Heart left ventricle (tissue), 16 donors: Measurements from ENCODE around the gene MYO10. TPM values are rescaled to one million over a fixed set of nuclear protein-coding genes. Genes with fewer than 3 reads are reported as not detected.
A peak's percentile ranks its signal among the peaks of the same experiment; 100 is the strongest.

ENCODE experiments used
- ATAC-seq, 4 donors: fragments of 200-7000 bp; cut with Tn5 transposase; one replicate each; pipeline ENCODE4 v1.9.1; 2020 to 2022; ENCODE audit warnings: moderate library complexity in 4 of 4, mild to moderate bottlenecking in 3 of 4, moderate number of reproducible peaks in 1 of 4
- DNase-seq, 5 donors: peaks; one replicate each; pipeline ENCODE4 v3.0.0-alpha.2; 2020
- H3K27ac ChIP-seq, 12 donors: fragments of 200-600 bp; sonication (generic) in 4 of 12; one replicate each; pipeline versions ENCODE4 v1.5.0 to v1.8.0; 2016 to 2022; ENCODE audit warnings: mild to moderate bottlenecking in 2 of 12
- H3K27me3 ChIP-seq, 9 donors: fragments of 200-600 bp; sonication (generic) in 2 of 9; one replicate each; pipeline versions ENCODE4 v1.5.1 to v1.8.0; 2016 to 2022; ENCODE audit warnings: mild to moderate bottlenecking in 3 of 9
- H3K36me3 ChIP-seq, 9 donors: fragments of 200-600 bp; sonication (generic) in 2 of 9; one replicate each; pipeline versions ENCODE4 v1.5.0 to v1.8.0; 2018 to 2022; ENCODE audit warnings: mild to moderate bottlenecking in 2 of 9
- H3K4me1 ChIP-seq, 12 donors: fragments of 200-600 bp; sonication (generic) in 4 of 12; one replicate each; pipeline versions ENCODE4 v1.5.0 to v1.8.0; 2016 to 2022; ENCODE audit warnings: mild to moderate bottlenecking in 3 of 12
- H3K4me3 ChIP-seq, 12 donors: fragments of 200-600 bp; sonication (generic) in 4 of 12; one replicate each; pipeline versions ENCODE4 v1.5.0 to v1.8.0; 2017 to 2022; ENCODE audit warnings: mild to moderate bottlenecking in 9 of 12, moderate library complexity in 4 of 12
- H3K9me3 ChIP-seq, 12 donors: fragments of 200-600 bp; sonication (generic) in 4 of 12; one replicate each; pipeline versions ENCODE4 v1.5.0 to v1.8.0; 2016 to 2022; ENCODE audit warnings: mild to moderate bottlenecking in 1 of 12
- POLR2A ChIP-seq, 2 donors: fragments of 450-650 bp; IDR thresholded peaks; one replicate each; pipeline ENCODE4 v1.6.1; 2017; ENCODE audit warnings: antibody characterized with exemption in 2 of 2, mild to moderate bottlenecking in 2 of 2, moderate library complexity in 2 of 2
- WGBS, 4 donors: extraction: QIAGEN DNeasy Blood & Tissue Kit in 2 of 4; methylation state at CpG; one replicate each; pipeline versions ENCODE4 v1.1.5 to v1.1.7; 2013 to 2018; 5-methylcytosine and 5-hydroxymethylcytosine counted together
- intact Hi-C, 10 donors: fragments of 100-400 bp; cut with DNase I; formaldehyde crosslinking; loops; one replicate each; pipeline versions ENCODE4 v1.11.1 to v1.14.2; 2022
- polyA plus RNA-seq, 2 donors: library from polyadenylated mRNA; stranded (reverse); fragments of 200-250 nt; gene quantifications; one replicate each; pipeline ENCODE4 v1.2.3, GENCODE V29; 2013
- total RNA-seq, 9 donors: library from RNA; depleted of rRNA in 2 of 9; stranded (reverse); fragments of >200 nt in 2 of 9; fragmentation: NEBNext Ultra II Directional in 3 of 9; extraction: Animal tissue kit (Norgen Biotek cat#: 25700) in 3 of 9; gene quantifications; one replicate each; pipeline versions ENCODE4 v1.1.0 to v1.2.4, GENCODE V29; 2016 to 2023
- TF ChIP-seq, protein P1 (sequence below), 12 donors: fragments of 200-600 bp; sonication (generic) in 4 of 12; IDR thresholded peaks; one replicate each; pipeline versions ENCODE4 v1.5.0 to v1.8.0; 2018 to 2022; ENCODE audit warnings: antibody characterized with exemption in 12 of 12, mild to moderate bottlenecking in 5 of 12
- donor health status: ischemic (EF 13 %, LVEDD 7.1; RV severe dilation, severe dysfunction).
- donor health status: healthy with polysubstance abuse.
- donor health status: DM: no; HTN: yes; CAD: no.
- donor health status: DM: no; HTN: no; CAD: no.
- donor health status: ischemic (EF 25% LVEDD 6.9; RV normal size, moderate dysfunction).
- donor health status: ischemic (EF 25% LVEDD 5.7; RV mildly dilated, moderate dysfunction).
- donor health status: healthy.
- donor health status: DM: yes; HTN: yes; CAD: no.
- donor health status: ischemic (EF 35%, LVEDD 5.7; RV mildly dilated, moderate dysfunction).
- donor health status: nonischemic (EF 11% LVEDD 7.7; RV severe dilation, severe dysfunction).
- donor health status: DM: yes; HTN: yes; CAD: no.
- donor health status: PGD.
- donor health status: ischemic (EF 29% LVEDD 5.4; RV normal size, mild dysfunction).
- donor health status: nonischemic (EF 23%, LVEDD 6.1; RV moderate dilation, normal function).

MYO10 gene
- total and polyA plus RNA-seq, 11 donors: 2.0 to 17.3 (median 3.8) TPM

DNA sequence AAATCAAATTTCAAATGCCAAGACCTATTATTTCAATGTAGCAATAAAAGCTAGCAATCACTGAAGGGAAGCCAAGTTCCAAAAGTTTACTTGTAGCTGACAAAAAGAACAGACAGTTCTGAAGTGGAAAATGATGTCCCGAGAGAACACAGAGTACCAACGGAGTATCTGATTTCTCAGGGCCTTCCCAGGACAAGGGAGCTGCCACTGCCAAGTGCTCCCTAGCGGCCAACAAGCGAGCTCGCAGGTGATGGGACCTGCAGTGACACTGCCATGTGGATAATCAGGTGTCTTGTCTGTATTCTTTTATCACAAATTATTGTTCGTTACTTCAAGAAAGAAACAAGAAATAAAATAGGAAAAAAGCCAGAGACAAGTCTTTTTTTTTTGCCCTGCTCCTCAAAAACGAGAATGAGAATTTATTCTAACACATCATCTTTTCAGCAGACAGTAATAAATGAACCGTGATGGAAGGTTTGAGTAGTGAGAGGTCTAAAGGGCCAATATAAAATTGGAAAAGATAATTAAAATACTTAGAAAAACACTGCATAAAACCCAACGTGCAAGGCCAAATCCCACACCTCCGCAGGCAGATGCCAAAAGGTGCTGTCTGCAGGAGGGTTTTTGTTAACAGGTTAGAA, 159.4 kb downstream of the MYO10 start:
- no peaks in the 10 kb centered on the region for H3K9me3 ChIP-seq
- ATAC-seq: peak in 3 of 4 donors; percentile 81 to 92 (median 87)
- intact Hi-C loops: no loop called here
- H3K36me3 ChIP-seq: peaks cover 0 to 11% (median 0%) of the 10 kb centered on the region in 9 donors
- H3K27ac ChIP-seq: peak overlapping the region in 2 of 12 donors; percentile 11
- TF ChIP-seq, protein P1, sequence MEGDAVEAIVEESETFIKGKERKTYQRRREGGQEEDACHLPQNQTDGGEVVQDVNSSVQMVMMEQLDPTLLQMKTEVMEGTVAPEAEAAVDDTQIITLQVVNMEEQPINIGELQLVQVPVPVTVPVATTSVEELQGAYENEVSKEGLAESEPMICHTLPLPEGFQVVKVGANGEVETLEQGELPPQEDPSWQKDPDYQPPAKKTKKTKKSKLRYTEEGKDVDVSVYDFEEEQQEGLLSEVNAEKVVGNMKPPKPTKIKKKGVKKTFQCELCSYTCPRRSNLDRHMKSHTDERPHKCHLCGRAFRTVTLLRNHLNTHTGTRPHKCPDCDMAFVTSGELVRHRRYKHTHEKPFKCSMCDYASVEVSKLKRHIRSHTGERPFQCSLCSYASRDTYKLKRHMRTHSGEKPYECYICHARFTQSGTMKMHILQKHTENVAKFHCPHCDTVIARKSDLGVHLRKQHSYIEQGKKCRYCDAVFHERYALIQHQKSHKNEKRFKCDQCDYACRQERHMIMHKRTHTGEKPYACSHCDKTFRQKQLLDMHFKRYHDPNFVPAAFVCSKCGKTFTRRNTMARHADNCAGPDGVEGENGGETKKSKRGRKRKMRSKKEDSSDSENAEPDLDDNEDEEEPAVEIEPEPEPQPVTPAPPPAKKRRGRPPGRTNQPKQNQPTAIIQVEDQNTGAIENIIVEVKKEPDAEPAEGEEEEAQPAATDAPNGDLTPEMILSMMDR (IDR thresholded peaks at IDR 0.05): peak in 11 of 12 donors; percentile 10 to 48 (median 28)
- TF ChIP-seq POLR2A (IDR thresholded peaks at IDR 0.05): no peak
- no peak overlapping the region for H3K4me3 ChIP-seq
- peak in 3 of 5 donors; percentile 20 to 57 (median 34) for DNase-seq
- peaks cover 0 to 12% (median 0%) of the 10 kb centered on the region in 12 donors for H3K4me1 ChIP-seq
- WGBS, 4 donors: 51 to 58% (median 54%) methylated on average over 10 of the region's 10 CpGs
- H3K27me3 ChIP-seq: no peaks in the 10 kb centered on the region

GRCh38 chr5:16774806-16775205, 161.3 kb downstream of the MYO10 start:
- no peak overlapping the region for H3K27ac ChIP-seq
- ATAC-seq: no peak
- no peaks in the 10 kb centered on the region for H3K9me3 ChIP-seq
- DNase-seq: no peak
- H3K4me3 ChIP-seq: no peak overlapping the region
- H3K36me3 ChIP-seq: peaks cover 0 to 10% (median 0%) of the 10 kb centered on the region in 9 donors
- intact Hi-C loops: no loop called here
- WGBS, 4 donors: 86 to 97% (median 92%) methylated on average over 4 of the region's 4 CpGs
- peaks cover 0 to 12% (median 0%) of the 10 kb centered on the region in 12 donors for H3K4me1 ChIP-seq
- no peaks in the 10 kb centered on the region for H3K27me3 ChIP-seq
- TF ChIP-seq, protein P1 (IDR thresholded peaks at IDR 0.05): no peak
- no peak for TF ChIP-seq POLR2A (IDR thresholded peaks at IDR 0.05)

- DNase-seq (no peak), ATAC-seq (no peak)
- Histone ChIP-seq H3K4me1 (peaks cover 0 to 12% (median 0%) of the 10 kb centered on the region in 12 donors), H3K36me3 (peaks cover 0 to 6% (median 0%) of the 10 kb centered on the region in 9 donors), H3K4me3 (no peak overlapping the region), H3K27ac (no peak overlapping the region), H3K27me3 (no peaks in the 10 kb centered on the region), H3K9me3 (no peaks in the 10 kb centered on the region)
- WGBS, 4 donors: 69 to 84% (median 73%) methylated on average over 3 of the region's 3 CpGs
- intact Hi-C loops: no loop called here
- TF ChIP-seq, protein P1 (IDR thresholded peaks at IDR 0.05): no peak
- no peak for TF ChIP-seq POLR2A (IDR thresholded peaks at IDR 0.05)
Measured at GRCh38 chr5:16773991-16774390, 162.1 kb downstream of the MYO10 start.

DNA sequence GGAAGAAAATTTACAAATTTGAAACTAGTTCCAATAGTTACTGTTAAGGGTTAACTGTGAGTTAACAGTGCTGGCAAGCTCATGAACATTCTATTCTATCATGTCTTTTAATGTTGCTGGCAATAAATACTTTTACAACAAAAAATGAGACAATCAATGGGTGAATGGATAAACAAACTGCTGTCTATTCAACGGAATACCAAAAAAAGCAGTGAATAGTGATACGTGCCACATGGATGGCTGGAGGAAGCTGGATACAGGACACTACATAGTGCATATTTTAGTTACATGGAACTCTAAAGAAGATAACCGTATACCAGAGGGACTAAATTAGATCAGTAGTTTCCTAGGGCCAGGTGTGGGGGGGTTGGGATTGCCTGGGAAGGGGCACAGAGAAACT, 163.5 kb downstream of the MYO10 start:
- WGBS, 4 donors: 59 to 78% (median 73%) methylated on average over 3 of the region's 3 CpGs

More for the DNA sequence above, 163.5 kb downstream of the MYO10 start:
- no peak for ATAC-seq
- TF ChIP-seq, protein P1 (IDR thresholded peaks at IDR 0.05): no peak
- H3K4me3 ChIP-seq: no peak overlapping the region
- no peaks in the 10 kb centered on the region for H3K27me3 ChIP-seq
- no peak for DNase-seq
- H3K9me3 ChIP-seq: no peaks in the 10 kb centered on the region
- H3K4me1 ChIP-seq: peaks cover 0 to 12% (median 0%) of the 10 kb centered on the region in 12 donors
- H3K27ac ChIP-seq: no peak overlapping the region
- intact Hi-C loops: no loop called here
- H3K36me3 ChIP-seq: peaks cover 0 to 6% (median 0%) of the 10 kb centered on the region in 9 donors
